OCI-LY7 (cell line): ENCODE measurements around the gene TTC38. TPM values are rescaled to one million over a fixed set of nuclear protein-coding genes. Genes with fewer than 3 reads are reported as not detected.

Source experiments
- BruUV-seq: library from RNA; stranded (reverse); fragments of 400-500 nt; replicated peaks from 2 replicates; lab custom pipeline; 2021; lab: Mats Ljungman, UMichigan
- CTCF ChIA-PET: fragments of 300-600 bp; sonication (Branson Sonifier 250); formaldehyde crosslinking; loops from one replicate; lab custom pipeline; 2022; ENCODE audit warnings: antibody characterized with exemption; ENCODE audit not compliant: unreplicated experiment; lab: Charles Lee
- POLR2A ChIA-PET: fragments of 300-600 bp; sonication (Branson Sonifier 250); formaldehyde crosslinking; loops from one replicate; lab custom pipeline; 2022; ENCODE audit warnings: antibody characterized with exemption; lab: Charles Lee
- DNase-seq: peaks from one replicate; pipeline ENCODE4 v3.0.0-alpha.2; 2015; ENCODE audit warnings: low spot score
- H2AFZ ChIP-seq: fragments of 200-600 bp; sonication (generic), shearing (Covaris generic); 2 replicates; pipeline ENCODE4 v1.6.1; 2014; ENCODE audit warnings: mild to moderate bottlenecking, antibody characterized with exemption, low read length, moderate library complexity
- H3K27ac ChIP-seq: fragments of 200-600 bp; sonication (generic); 2 replicates; pipeline ENCODE4 v1.5.1; 2014; ENCODE audit warnings: mixed run types, low read depth, mild to moderate bottlenecking, moderate library complexity, low read length, inconsistent platforms; ENCODE audit not compliant: poor library complexity, severe bottlenecking
- H3K36me3 ChIP-seq: fragments of 200-600 bp; sonication (generic); 2 replicates; pipeline ENCODE4 v1.6.1; 2014; ENCODE audit warnings: mild to moderate bottlenecking, antibody characterized with exemption, low read length, moderate library complexity, mixed read lengths; ENCODE audit not compliant: insufficient read depth
- H3K4me1 ChIP-seq: fragments of 200-600 bp; sonication (generic); 2 replicates; pipeline ENCODE4 v1.5.1; 2014; ENCODE audit warnings: mild to moderate bottlenecking, low read length; ENCODE audit not compliant: insufficient read depth, poor library complexity, severe bottlenecking
- H3K4me2 ChIP-seq: fragments of 200-600 bp; sonication (generic); 2 replicates; pipeline ENCODE4 v1.6.1; 2014; ENCODE audit warnings: mild to moderate bottlenecking, low read length
- H3K4me3 ChIP-seq: fragments of 200-600 bp; sonication (generic); 2 replicates; pipeline ENCODE4 v1.5.1; 2014; ENCODE audit warnings: mild to moderate bottlenecking, low read depth, low read length; ENCODE audit not compliant: poor library complexity, severe bottlenecking
- H3K79me2 ChIP-seq: fragments of 200-600 bp; sonication (generic); 2 replicates; pipeline ENCODE4 v1.6.1; 2016; ENCODE audit warnings: low read depth, mild to moderate bottlenecking, low read length, moderate library complexity, mixed read lengths; ENCODE audit not compliant: insufficient read depth
- H3K9me2 ChIP-seq: fragments of 200-600 bp; sonication (generic); 2 replicates; pipeline ENCODE4 v1.6.1; 2016; ENCODE audit warnings: mild to moderate bottlenecking, low read length, mixed read lengths; ENCODE audit not compliant: insufficient read depth
- H3K9me3 ChIP-seq: fragments of 200-600 bp; sonication (generic); 2 replicates; pipeline ENCODE4 v1.6.1; 2014; ENCODE audit warnings: mild to moderate bottlenecking, mixed run types, low read length, mixed read lengths
- H4K20me1 ChIP-seq: fragments of 200-600 bp; sonication (generic); 2 replicates; pipeline ENCODE4 v1.6.1; 2014; ENCODE audit warnings: mild to moderate bottlenecking, antibody characterized with exemption, low read length, moderate library complexity, mixed read lengths; ENCODE audit not compliant: insufficient read depth
- EZH2phosphoT487 ChIP-seq: fragments of 200-600 bp; sonication (generic); IDR thresholded peaks from 2 replicates; pipeline ENCODE4 v1.6.1; 2018; ENCODE audit warnings: low read depth, borderline replicate concordance, mild to moderate bottlenecking, mixed run types, antibody characterized with exemption, low read length, moderate library complexity, mixed read lengths
- intact Hi-C: fragments of 100-400 bp; cut with micrococcal nuclease; formaldehyde crosslinking; loops from one replicate; pipeline ENCODE4 v1.10.0; 2022; ENCODE audit not compliant: unreplicated experiment
- total RNA-seq, 2 experiments: library from RNA; depleted of rRNA in 1 of 2; stranded (reverse); fragments of >200 nt in 1 of 2; shearing (Covaris generic) in 1 of 2; gene quantifications; 2 replicates each; pipeline ENCODE4 v1.2.3, GENCODE V29; 2014 to 2022
- TF ChIP-seq, protein P1 (sequence below): fragments of 200-600 bp; sonication (generic); conservative IDR thresholded peaks from 2 replicates; pipeline ENCODE4 v1.5.1; 2014; ENCODE audit warnings: mild to moderate bottlenecking, antibody characterized with exemption, low read length, moderate library complexity, mixed read lengths

The TTC38 gene
- total RNA-seq, 2 experiments from 2014 or later: 0.44 to 2.7 TPM

- BruUV-seq: no TSS peak
- H3K36me3 ChIP-seq: peaks cover 82% of the 10 kb centered on the region
- POLR2A ChIA-PET: no interaction called here
These were observed 72.9 kb downstream of the TTC38 start for GRCh38 chr22:46340676-46341075.

More at GRCh38 chr22:46340676-46341075, 72.9 kb downstream of the TTC38 start:
- Histone ChIP-seq H3K4me1 (peaks cover 9% of the 10 kb centered on the region), H2AFZ (no peak overlapping the region), H4K20me1 (peaks cover 5% of the 10 kb centered on the region), H3K27ac (no peak overlapping the region), H3K4me2 (no peak overlapping the region), H3K9me3 (no peaks in the 10 kb centered on the region), H3K9me2 (no peaks in the 10 kb centered on the region), H3K79me2 (peaks cover 21% of the 10 kb centered on the region), H3K4me3 (no peak overlapping the region)
- DNase-seq: no peak
- CTCF ChIA-PET: no interaction called here
- TF ChIP-seq EZH2phosphoT487: no peak
- TF ChIP-seq, protein P1, sequence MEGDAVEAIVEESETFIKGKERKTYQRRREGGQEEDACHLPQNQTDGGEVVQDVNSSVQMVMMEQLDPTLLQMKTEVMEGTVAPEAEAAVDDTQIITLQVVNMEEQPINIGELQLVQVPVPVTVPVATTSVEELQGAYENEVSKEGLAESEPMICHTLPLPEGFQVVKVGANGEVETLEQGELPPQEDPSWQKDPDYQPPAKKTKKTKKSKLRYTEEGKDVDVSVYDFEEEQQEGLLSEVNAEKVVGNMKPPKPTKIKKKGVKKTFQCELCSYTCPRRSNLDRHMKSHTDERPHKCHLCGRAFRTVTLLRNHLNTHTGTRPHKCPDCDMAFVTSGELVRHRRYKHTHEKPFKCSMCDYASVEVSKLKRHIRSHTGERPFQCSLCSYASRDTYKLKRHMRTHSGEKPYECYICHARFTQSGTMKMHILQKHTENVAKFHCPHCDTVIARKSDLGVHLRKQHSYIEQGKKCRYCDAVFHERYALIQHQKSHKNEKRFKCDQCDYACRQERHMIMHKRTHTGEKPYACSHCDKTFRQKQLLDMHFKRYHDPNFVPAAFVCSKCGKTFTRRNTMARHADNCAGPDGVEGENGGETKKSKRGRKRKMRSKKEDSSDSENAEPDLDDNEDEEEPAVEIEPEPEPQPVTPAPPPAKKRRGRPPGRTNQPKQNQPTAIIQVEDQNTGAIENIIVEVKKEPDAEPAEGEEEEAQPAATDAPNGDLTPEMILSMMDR: no peak
- intact Hi-C loops: no loop called here

Other genes with a start within 250 kb of the TTC38 start
- 0.90 and 3.3 TPM in 2 replicates for gene PPARA, start 117.5 kb upstream of the TTC38 start, total RNA-seq (2014; rRNA removed; shearing (Covaris generic))
- gene PPARA, start 117.5 kb upstream of the TTC38 start, total RNA-seq (2022): 10.5 and 16.4 TPM in 2 replicates
- gene CDPF1, start 17.7 kb upstream of the TTC38 start, total RNA-seq (2014; rRNA removed; shearing (Covaris generic)): 17.4 and 22.7 TPM in 2 replicates
- gene CDPF1, start 17.7 kb upstream of the TTC38 start, total RNA-seq (2022): 15.4 and 19.4 TPM in 2 replicates
- not detected in 2 replicates for gene PKDREJ, start 4.7 kb upstream of the TTC38 start, total RNA-seq (2014; rRNA removed; shearing (Covaris generic))
- not detected in 2 replicates for gene PKDREJ, start 4.7 kb upstream of the TTC38 start, total RNA-seq (2022)
- gene GTSE1, start 28.9 kb downstream of the TTC38 start, total RNA-seq (2014; rRNA removed; shearing (Covaris generic)): 54.7 and 56.0 TPM in 2 replicates
- 109 and 114 TPM in 2 replicates for gene GTSE1, start 28.9 kb downstream of the TTC38 start, total RNA-seq (2022)
- gene TRMU, start 67.7 kb downstream of the TTC38 start, total RNA-seq (2014; rRNA removed; shearing (Covaris generic)): 73.6 and 88.2 TPM in 2 replicates
- 109 and 121 TPM in 2 replicates for gene TRMU, start 67.7 kb downstream of the TTC38 start, total RNA-seq (2022)